ENCODE measurements around the gene ARMH3. TPM values are rescaled to one million over a fixed set of nuclear protein-coding genes. Genes with fewer than 3 reads are reported as not detected.

Gene ARMH3
- polyA plus RNA-seq, 12 donors = 8.9 to 17.3 (median 14.3) TPM; not detected in 1

GRCh38 chr10:101939008-101939648 is 116.8 kb downstream of the ARMH3 start:
- no peak for DNase-seq

- no peak for DNase-seq
Observed at GRCh38 chr10:101938305-101939007, 117.5 kb downstream of the ARMH3 start.

- no peak for DNase-seq
Observed at GRCh38 chr10:101935431-101935830, 120.5 kb downstream of the ARMH3 start.

GRCh38 chr10:101934686-101935305 is 121.2 kb downstream of the ARMH3 start:
- DNase-seq = no peak

GRCh38 chr10:101933976-101934375 is 122.0 kb downstream of the ARMH3 start:
- no peak for DNase-seq

GRCh38 chr10:101932183-101932582 is 123.8 kb downstream of the ARMH3 start:
- no peak for DNase-seq

GRCh38 chr10:101925027-101925426 is 130.9 kb downstream of the ARMH3 start:
- no peak for DNase-seq

- DNase-seq = no peak
Observed at GRCh38 chr10:101923256-101923655, 132.7 kb downstream of the ARMH3 start.

GRCh38 chr10:101922846-101923245 is 133.1 kb downstream of the ARMH3 start:
- no peak for DNase-seq

GRCh38 chr10:101920546-101920945 is 135.4 kb downstream of the ARMH3 start:
- DNase-seq = no peak

- DNase-seq = no peak
Observed at GRCh38 chr10:101919026-101919770, 136.8 kb downstream of the ARMH3 start.

GRCh38 chr10:101912561-101913179 is 143.3 kb downstream of the ARMH3 start:
- DNase-seq = no peak

- DNase-seq = no peak
Observed at GRCh38 chr10:101906586-101907183, 149.3 kb downstream of the ARMH3 start.

GRCh38 chr10:101905251-101905650 is 150.7 kb downstream of the ARMH3 start:
- no peak for DNase-seq

GRCh38 chr10:101903827-101904550 is 152.0 kb downstream of the ARMH3 start:
- peak; percentile 39 for DNase-seq

GRCh38 chr10:101902820-101903145 is 153.2 kb downstream of the ARMH3 start:
- no peak for DNase-seq

- no peak for DNase-seq
Observed at GRCh38 chr10:101902032-101902819, 153.7 kb downstream of the ARMH3 start.

GRCh38 chr10:101901340-101901739 is 154.6 kb downstream of the ARMH3 start:
- DNase-seq = no peak

- no peak for DNase-seq
Observed at GRCh38 chr10:101897633-101898032, 158.3 kb downstream of the ARMH3 start.
